OCI-LY7 (cell line): ENCODE data around the gene SRCIN1. TPM values are rescaled to one million over a fixed set of nuclear protein-coding genes. Genes with fewer than 3 reads are reported as not detected.

Experiments used
- BruUV-seq: library from RNA; stranded (reverse); fragments of 400-500 nt; replicated peaks from 2 replicates; lab custom pipeline; 2021; lab: Mats Ljungman, UMichigan
- CTCF ChIA-PET: fragments of 300-600 bp; sonication (Branson Sonifier 250); formaldehyde crosslinking; loops from one replicate; lab custom pipeline; 2022; ENCODE audit warnings: antibody characterized with exemption; ENCODE audit not compliant: unreplicated experiment; lab: Charles Lee
- POLR2A ChIA-PET: fragments of 300-600 bp; sonication (Branson Sonifier 250); formaldehyde crosslinking; loops from one replicate; lab custom pipeline; 2022; ENCODE audit warnings: antibody characterized with exemption; lab: Charles Lee
- DNase-seq: peaks from one replicate; pipeline ENCODE4 v3.0.0-alpha.2; 2015; ENCODE audit warnings: low spot score
- H2AFZ ChIP-seq: fragments of 200-600 bp; sonication (generic), shearing (Covaris generic); 2 replicates; pipeline ENCODE4 v1.6.1; 2014; ENCODE audit warnings: mild to moderate bottlenecking, antibody characterized with exemption, low read length, moderate library complexity
- H3K27ac ChIP-seq: fragments of 200-600 bp; sonication (generic); 2 replicates; pipeline ENCODE4 v1.5.1; 2014; ENCODE audit warnings: mixed run types, low read depth, mild to moderate bottlenecking, moderate library complexity, low read length, inconsistent platforms; ENCODE audit not compliant: poor library complexity, severe bottlenecking
- H3K36me3 ChIP-seq: fragments of 200-600 bp; sonication (generic); 2 replicates; pipeline ENCODE4 v1.6.1; 2014; ENCODE audit warnings: mild to moderate bottlenecking, antibody characterized with exemption, low read length, moderate library complexity, mixed read lengths; ENCODE audit not compliant: insufficient read depth
- H3K4me1 ChIP-seq: fragments of 200-600 bp; sonication (generic); 2 replicates; pipeline ENCODE4 v1.5.1; 2014; ENCODE audit warnings: mild to moderate bottlenecking, low read length; ENCODE audit not compliant: insufficient read depth, poor library complexity, severe bottlenecking
- H3K4me2 ChIP-seq: fragments of 200-600 bp; sonication (generic); 2 replicates; pipeline ENCODE4 v1.6.1; 2014; ENCODE audit warnings: mild to moderate bottlenecking, low read length
- H3K4me3 ChIP-seq: fragments of 200-600 bp; sonication (generic); 2 replicates; pipeline ENCODE4 v1.5.1; 2014; ENCODE audit warnings: mild to moderate bottlenecking, low read depth, low read length; ENCODE audit not compliant: poor library complexity, severe bottlenecking
- H3K79me2 ChIP-seq: fragments of 200-600 bp; sonication (generic); 2 replicates; pipeline ENCODE4 v1.6.1; 2016; ENCODE audit warnings: low read depth, mild to moderate bottlenecking, low read length, moderate library complexity, mixed read lengths; ENCODE audit not compliant: insufficient read depth
- H3K9me2 ChIP-seq: fragments of 200-600 bp; sonication (generic); 2 replicates; pipeline ENCODE4 v1.6.1; 2016; ENCODE audit warnings: mild to moderate bottlenecking, low read length, mixed read lengths; ENCODE audit not compliant: insufficient read depth
- H3K9me3 ChIP-seq: fragments of 200-600 bp; sonication (generic); 2 replicates; pipeline ENCODE4 v1.6.1; 2014; ENCODE audit warnings: mild to moderate bottlenecking, mixed run types, low read length, mixed read lengths
- H4K20me1 ChIP-seq: fragments of 200-600 bp; sonication (generic); 2 replicates; pipeline ENCODE4 v1.6.1; 2014; ENCODE audit warnings: mild to moderate bottlenecking, antibody characterized with exemption, low read length, moderate library complexity, mixed read lengths; ENCODE audit not compliant: insufficient read depth
- EZH2phosphoT487 ChIP-seq: fragments of 200-600 bp; sonication (generic); IDR thresholded peaks from 2 replicates; pipeline ENCODE4 v1.6.1; 2018; ENCODE audit warnings: low read depth, borderline replicate concordance, mild to moderate bottlenecking, mixed run types, antibody characterized with exemption, low read length, moderate library complexity, mixed read lengths
- intact Hi-C: fragments of 100-400 bp; cut with micrococcal nuclease; formaldehyde crosslinking; loops from one replicate; pipeline ENCODE4 v1.10.0; 2022; ENCODE audit not compliant: unreplicated experiment
- total RNA-seq, 2 experiments: library from RNA; depleted of rRNA in 1 of 2; stranded (reverse); fragments of >200 nt in 1 of 2; shearing (Covaris generic) in 1 of 2; gene quantifications; 2 replicates each; pipeline ENCODE4 v1.2.3, GENCODE V29; 2014 to 2022
- TF ChIP-seq, protein P1 (sequence below): fragments of 200-600 bp; sonication (generic); conservative IDR thresholded peaks from 2 replicates; pipeline ENCODE4 v1.5.1; 2014; ENCODE audit warnings: mild to moderate bottlenecking, antibody characterized with exemption, low read length, moderate library complexity, mixed read lengths

The SRCIN1 gene
- total RNA-seq, 2 experiments from 2014 or later: 1.5 to 4.6 TPM

DNA sequence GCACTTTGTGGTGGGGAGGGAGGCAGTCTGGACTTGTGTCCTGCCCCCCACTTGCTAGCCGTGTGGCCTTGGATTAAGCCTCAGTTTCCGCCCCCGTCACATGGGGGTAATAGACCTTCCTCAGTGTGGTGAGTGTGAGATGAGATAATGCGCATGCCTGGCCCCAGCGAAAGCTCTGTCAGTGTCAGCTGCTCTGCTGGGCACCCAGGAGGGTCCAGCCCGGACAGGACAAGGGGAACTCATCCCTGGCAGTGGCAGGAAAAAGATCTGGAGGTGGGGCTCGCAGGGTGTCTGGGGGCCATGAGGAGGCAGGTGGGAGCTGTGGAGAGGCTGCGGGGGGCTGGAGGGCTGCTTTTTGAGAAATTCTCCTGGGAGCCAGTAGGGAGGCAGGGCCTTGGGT, 63.5 kb downstream of the SRCIN1 start:
- Histone ChIP-seq H3K4me3 (no peak overlapping the region), H3K9me2 (no peaks in the 10 kb centered on the region), H3K79me2 (no peaks in the 10 kb centered on the region), H4K20me1 (no peaks in the 10 kb centered on the region), H3K36me3 (no peaks in the 10 kb centered on the region), H3K27ac (no peak overlapping the region), H3K4me2 (no peak overlapping the region), H3K4me1 (no peaks in the 10 kb centered on the region), H2AFZ (no peak overlapping the region), H3K9me3 (no peaks in the 10 kb centered on the region)
- no TSS peak for BruUV-seq
- no peak for TF ChIP-seq EZH2phosphoT487
- TF ChIP-seq, protein P1, sequence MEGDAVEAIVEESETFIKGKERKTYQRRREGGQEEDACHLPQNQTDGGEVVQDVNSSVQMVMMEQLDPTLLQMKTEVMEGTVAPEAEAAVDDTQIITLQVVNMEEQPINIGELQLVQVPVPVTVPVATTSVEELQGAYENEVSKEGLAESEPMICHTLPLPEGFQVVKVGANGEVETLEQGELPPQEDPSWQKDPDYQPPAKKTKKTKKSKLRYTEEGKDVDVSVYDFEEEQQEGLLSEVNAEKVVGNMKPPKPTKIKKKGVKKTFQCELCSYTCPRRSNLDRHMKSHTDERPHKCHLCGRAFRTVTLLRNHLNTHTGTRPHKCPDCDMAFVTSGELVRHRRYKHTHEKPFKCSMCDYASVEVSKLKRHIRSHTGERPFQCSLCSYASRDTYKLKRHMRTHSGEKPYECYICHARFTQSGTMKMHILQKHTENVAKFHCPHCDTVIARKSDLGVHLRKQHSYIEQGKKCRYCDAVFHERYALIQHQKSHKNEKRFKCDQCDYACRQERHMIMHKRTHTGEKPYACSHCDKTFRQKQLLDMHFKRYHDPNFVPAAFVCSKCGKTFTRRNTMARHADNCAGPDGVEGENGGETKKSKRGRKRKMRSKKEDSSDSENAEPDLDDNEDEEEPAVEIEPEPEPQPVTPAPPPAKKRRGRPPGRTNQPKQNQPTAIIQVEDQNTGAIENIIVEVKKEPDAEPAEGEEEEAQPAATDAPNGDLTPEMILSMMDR: no peak
- ChIA-PET CTCF (interaction anchor here (0.7 kb wide), 1 partner anchor 34 kb away, joined by 3 read pairs; no protein-coding TSS in a partner anchor), POLR2A (no interaction called here)
- intact Hi-C loops: no loop called here
- no peak for DNase-seq

DNA sequence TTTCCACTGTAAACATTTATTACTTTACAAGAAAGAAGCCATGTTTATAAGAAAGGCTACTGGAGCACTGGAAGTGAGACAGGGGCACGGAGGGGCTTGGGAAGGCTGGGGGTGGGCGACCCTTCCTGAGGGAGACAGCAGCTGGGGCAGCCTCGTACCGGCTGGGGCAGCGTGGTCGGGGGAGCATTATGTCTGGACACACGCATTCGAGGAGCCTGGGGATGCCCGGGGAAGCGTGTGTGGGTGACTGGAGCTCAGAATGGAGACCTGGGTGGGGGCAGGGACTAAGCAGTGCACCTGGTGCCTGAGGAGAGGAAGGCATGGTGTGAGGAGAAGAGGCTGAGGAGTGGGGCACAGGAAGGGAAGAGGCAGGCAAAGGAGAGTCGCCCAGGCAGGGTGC, 64.5 kb downstream of the SRCIN1 start:
- Histone ChIP-seq H3K9me2 (no peaks in the 10 kb centered on the region), H3K4me1 (no peaks in the 10 kb centered on the region), H3K36me3 (no peaks in the 10 kb centered on the region), H3K27ac (no peak overlapping the region), H4K20me1 (no peaks in the 10 kb centered on the region), H3K79me2 (no peaks in the 10 kb centered on the region), H3K9me3 (no peaks in the 10 kb centered on the region), H3K4me3 (no peak overlapping the region), H3K4me2 (no peak overlapping the region), H2AFZ (no peak overlapping the region)
- no peak for DNase-seq
- ChIA-PET POLR2A (no interaction called here), CTCF (no interaction called here)
- intact Hi-C loops: no loop called here
- no TSS peak for BruUV-seq
- no peak for TF ChIP-seq EZH2phosphoT487

DNA sequence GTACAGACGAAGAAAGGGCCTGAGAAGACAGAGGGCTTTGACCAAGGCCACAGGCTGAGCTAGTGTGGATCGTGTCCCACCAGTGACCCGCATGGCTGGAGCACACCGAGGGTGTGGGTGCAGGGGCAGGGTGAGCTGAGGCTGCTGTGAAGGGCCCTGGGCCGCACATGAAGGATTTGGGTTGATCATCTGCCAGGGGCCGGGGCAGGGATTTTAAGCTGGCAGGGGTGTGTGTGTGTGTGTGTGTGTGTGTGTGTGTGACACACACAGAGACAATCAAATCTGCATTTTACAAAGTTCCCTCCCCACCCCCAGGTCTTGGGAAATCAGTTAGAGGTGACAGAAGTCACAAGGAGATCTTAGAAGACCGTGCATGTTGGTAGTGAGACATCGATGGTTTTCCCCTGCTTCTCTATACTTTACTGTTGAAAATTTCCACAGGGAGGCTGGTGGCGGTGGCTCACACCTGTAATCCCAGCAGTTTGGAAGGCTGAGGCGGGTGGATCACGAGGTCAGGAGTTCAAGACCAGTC, 65.2 kb downstream of the SRCIN1 start:
- TF ChIP-seq EZH2phosphoT487: no peak
- TF ChIP-seq, protein P1: no peak
- intact Hi-C loops: no loop called here
- no TSS peak for BruUV-seq
- Histone ChIP-seq H3K4me1 (no peaks in the 10 kb centered on the region), H3K4me3 (no peak overlapping the region), H4K20me1 (no peaks in the 10 kb centered on the region), H3K9me3 (no peaks in the 10 kb centered on the region), H3K27ac (no peak overlapping the region), H3K36me3 (no peaks in the 10 kb centered on the region), H3K79me2 (no peaks in the 10 kb centered on the region), H3K9me2 (no peaks in the 10 kb centered on the region), H2AFZ (no peak overlapping the region), H3K4me2 (no peak overlapping the region)
- no peak for DNase-seq
- POLR2A ChIA-PET: no interaction called here
- CTCF ChIA-PET: no interaction called here
